Measurements from ENCODE around the gene CLSTN2.

The CLSTN2 gene

GRCh38 chr3:140584549-140584948 lies 649.6 kb downstream of the CLSTN2 start:
- TF ChIP-seq CTCF (IDR thresholded peaks at IDR 0.05; ENCODE audit: insufficient read depth, low read length, missing control alignments) = no peak
- ChIA-PET CTCF (no interaction called here), POLR2A (no interaction called here)
- no peak overlapping the region for H3K4me3 ChIP-seq (ENCODE audit: low read depth, low read length)
- DNase-seq (ENCODE audit: low read depth, low spot score) = no peak

GRCh38 chr3:140585828-140586227 lies 650.8 kb downstream of the CLSTN2 start:
- no peak overlapping the region for H3K4me3 ChIP-seq (ENCODE audit: low read depth, low read length)
- ChIA-PET POLR2A (no interaction called here), CTCF (no interaction called here)
- TF ChIP-seq CTCF (IDR thresholded peaks at IDR 0.05; ENCODE audit: insufficient read depth, low read length, missing control alignments) = no peak
- DNase-seq (ENCODE audit: low read depth, low spot score) = no peak

- CTCF ChIA-PET = no interaction called here
These were observed 651.3 kb downstream of the CLSTN2 start for GRCh38 chr3:140586311-140586710.

GRCh38 chr3:140588558-140588957 lies 653.6 kb downstream of the CLSTN2 start:
- POLR2A ChIA-PET = no interaction called here
- CTCF ChIA-PET = no interaction called here
- DNase-seq (ENCODE audit: low read depth, low spot score) = no peak
- no peak for TF ChIP-seq CTCF (IDR thresholded peaks at IDR 0.05; ENCODE audit: insufficient read depth, low read length, missing control alignments)
- no peak overlapping the region for H3K4me3 ChIP-seq (ENCODE audit: low read depth, low read length)

More at GRCh38 chr3:140586311-140586710, 651.3 kb downstream of the CLSTN2 start:
- TF ChIP-seq CTCF (IDR thresholded peaks at IDR 0.05; ENCODE audit: insufficient read depth, low read length, missing control alignments) = no peak
- POLR2A ChIA-PET = no interaction called here
- DNase-seq (ENCODE audit: low read depth, low spot score) = no peak
- H3K4me3 ChIP-seq (ENCODE audit: low read depth, low read length) = no peak overlapping the region

- H3K4me3 ChIP-seq (ENCODE audit: low read depth, low read length) = no peak overlapping the region
- ChIA-PET POLR2A (no interaction called here), CTCF (no interaction called here)
- DNase-seq (ENCODE audit: low read depth, low spot score) = no peak
- no peak for TF ChIP-seq CTCF (IDR thresholded peaks at IDR 0.05; ENCODE audit: insufficient read depth, low read length, missing control alignments)
These were observed 658.8 kb downstream of the CLSTN2 start for GRCh38 chr3:140593766-140594165.

- no peak overlapping the region for H3K4me3 ChIP-seq (ENCODE audit: low read depth, low read length)
- no peak for TF ChIP-seq CTCF (IDR thresholded peaks at IDR 0.05; ENCODE audit: insufficient read depth, low read length, missing control alignments)
- ChIA-PET POLR2A (no interaction called here), CTCF (no interaction called here)
- no peak for DNase-seq (ENCODE audit: low read depth, low spot score)
These were observed 660.3 kb downstream of the CLSTN2 start for GRCh38 chr3:140595295-140595694.

Data from AG04449 (cell line).